Stimulated activated CD4-positive, alpha-beta T cell treated with anti-CD3 and anti-CD28 coated beads, TNF-alpha, amount 100 ng/mL, for 24 hours (primary cell): ENCODE data around the gene SERPINH1.

Experiments used
- DNase-seq, 3 experiments: peaks; one replicate each; pipeline ENCODE4 v3.0.0-alpha.2; 2020; ENCODE audit warnings: low read depth in 3 of 3

SERPINH1 gene

GRCh38 chr11:75562048-75562835 lies at the start of gene SERPINH1:
Gene SERPINH1 (plus strand): TSS chr11:75562253. CDS start chr11:75566350, 4,097 bp downstream.
- peak; percentile 44 to 81 (median 60) for DNase-seq

GRCh38 chr11:75513250-75513649 lies 48.8 kb upstream of the SERPINH1 start:
- no peak for DNase-seq

- no peak for DNase-seq
These were observed 47.5 kb upstream of the SERPINH1 start for GRCh38 chr11:75514596-75514995.

GRCh38 chr11:75516140-75516539 lies 45.9 kb upstream of the SERPINH1 start:
- no peak for DNase-seq

- no peak for DNase-seq
These were observed 45.2 kb upstream of the SERPINH1 start for GRCh38 chr11:75516886-75517285.

- DNase-seq = no peak
These were observed 43.9 kb upstream of the SERPINH1 start for GRCh38 chr11:75518204-75518549.

- DNase-seq = no peak
These were observed 43.0 kb upstream of the SERPINH1 start for GRCh38 chr11:75518771-75519653.

- no peak for DNase-seq
These were observed 41.4 kb upstream of the SERPINH1 start for GRCh38 chr11:75520688-75521087.

- DNase-seq = no peak
These were observed 39.6 kb upstream of the SERPINH1 start for GRCh38 chr11:75522286-75523044.

- no peak for DNase-seq
These were observed 38.9 kb upstream of the SERPINH1 start for GRCh38 chr11:75523189-75523588.

- no peak for DNase-seq
These were observed 38.0 kb upstream of the SERPINH1 start for GRCh38 chr11:75523811-75524664.

GRCh38 chr11:75524665-75525432 lies 37.2 kb upstream of the SERPINH1 start:
- peak in 1 of 3 experiments; percentile 25 for DNase-seq

GRCh38 chr11:75525433-75526191 lies 36.4 kb upstream of the SERPINH1 start, which contains the start of gene GDPD5:
Gene GDPD5 (minus strand): TSS chr11:75525941. CDS start chr11:75477735, 48,206 bp downstream.
- DNase-seq = peak; percentile 60 to 88 (median 77)

- no peak for DNase-seq
These were observed 35.9 kb upstream of the SERPINH1 start for GRCh38 chr11:75526192-75526541.

GRCh38 chr11:75527130-75527529 lies 34.9 kb upstream of the SERPINH1 start:
- DNase-seq = no peak

- DNase-seq = no peak
These were observed 33.9 kb upstream of the SERPINH1 start for GRCh38 chr11:75527938-75528735.

- no peak for DNase-seq
These were observed 31.5 kb upstream of the SERPINH1 start for GRCh38 chr11:75530577-75530976.

GRCh38 chr11:75531325-75531724 lies 30.7 kb upstream of the SERPINH1 start:
- no peak for DNase-seq
